HEK293T (cell line): Measurements from ENCODE around the gene DPH6.

Source experiments
- ARNT ChIP-seq: fragments of 450-650 bp; IDR thresholded peaks from 2 replicates; pipeline ENCODE4 v1.6.1; 2017; ENCODE audit warnings: mild to moderate bottlenecking
- BHLHE40 ChIP-seq: fragments of 450-650 bp; IDR thresholded peaks from 2 replicates; pipeline ENCODE4 v1.6.1; 2016; ENCODE audit warnings: mild to moderate bottlenecking, moderate library complexity, borderline replicate concordance
- CTBP1 ChIP-seq: fragments of 450-650 bp; IDR thresholded peaks from 2 replicates; pipeline ENCODE4 v1.6.1; 2016; ENCODE audit warnings: borderline replicate concordance
- FOXA1 ChIP-seq: fragments of 450-650 bp; IDR thresholded peaks from 2 replicates; pipeline ENCODE4 v1.6.1; 2016; ENCODE audit warnings: mild to moderate bottlenecking
- FOXK2 ChIP-seq: fragments of 450-650 bp; IDR thresholded peaks from 2 replicates; pipeline ENCODE4 v1.6.1; 2016; ENCODE audit warnings: mild to moderate bottlenecking
- FOXM1 ChIP-seq: fragments of 450-650 bp; IDR thresholded peaks from 2 replicates; pipeline ENCODE4 v1.6.1; 2017; ENCODE audit warnings: mild to moderate bottlenecking, borderline replicate concordance
- HDGF ChIP-seq: fragments of 450-650 bp; IDR thresholded peaks from 2 replicates; pipeline ENCODE4 v1.6.1; 2017; ENCODE audit warnings: antibody characterized with exemption, borderline replicate concordance
- L3MBTL2 ChIP-seq: fragments of 450-650 bp; conservative IDR thresholded peaks from 2 replicates; pipeline ENCODE4 v1.6.1; 2016; ENCODE audit warnings: mild to moderate bottlenecking
- NFRKB ChIP-seq: fragments of 450-650 bp; IDR thresholded peaks from 2 replicates; pipeline ENCODE4 v1.6.1; 2016; ENCODE audit warnings: mild to moderate bottlenecking, moderate library complexity
- PKNOX1 ChIP-seq: fragments of 450-650 bp; IDR thresholded peaks from 2 replicates; pipeline ENCODE4 v1.6.1; 2016
- SP1 ChIP-seq: fragments of 450-650 bp; IDR thresholded peaks from 2 replicates; pipeline ENCODE4 v1.6.1; 2017
- SUZ12 ChIP-seq: fragments of 450-650 bp; IDR thresholded peaks from 2 replicates; pipeline ENCODE4 v1.6.1; 2016; ENCODE audit warnings: mild to moderate bottlenecking
- TARDBP ChIP-seq: fragments of 450-650 bp; IDR thresholded peaks from 2 replicates; pipeline ENCODE4 v1.6.1; 2016
- ZNF384 ChIP-seq: fragments of 450-650 bp; IDR thresholded peaks from 2 replicates; pipeline ENCODE4 v1.6.1; 2016

GRCh38 chr15:35470441-35470840, 75.5 kb downstream of the DPH6 start:
- no peak for TF ChIP-seq PKNOX1
- TF ChIP-seq NFRKB, result no peak
- no peak for TF ChIP-seq ZNF384
- no peak for TF ChIP-seq SP1
- TF ChIP-seq FOXA1, result no peak
- TF ChIP-seq FOXM1, result no peak
- no peak for TF ChIP-seq ARNT
- no peak for TF ChIP-seq CTBP1
- TF ChIP-seq HDGF, result no peak
- no peak for TF ChIP-seq BHLHE40
- TF ChIP-seq FOXK2, result no peak
- no peak for TF ChIP-seq L3MBTL2
- TF ChIP-seq SUZ12, result no peak
- TF ChIP-seq TARDBP, result no peak
